ENCODE data around the gene RFFL. TPM values are rescaled to one million over a fixed set of nuclear protein-coding genes. Genes with fewer than 3 reads are reported as not detected.
"Not testable (repeated sequence)": the region's sequence is repeated elsewhere in the genome, so short reads cannot be mapped to it uniquely, and the experiment has no call there.

Gene RFFL
- total RNA-seq, 1 donor from 2014 or later = 8.5 TPM

DNA sequence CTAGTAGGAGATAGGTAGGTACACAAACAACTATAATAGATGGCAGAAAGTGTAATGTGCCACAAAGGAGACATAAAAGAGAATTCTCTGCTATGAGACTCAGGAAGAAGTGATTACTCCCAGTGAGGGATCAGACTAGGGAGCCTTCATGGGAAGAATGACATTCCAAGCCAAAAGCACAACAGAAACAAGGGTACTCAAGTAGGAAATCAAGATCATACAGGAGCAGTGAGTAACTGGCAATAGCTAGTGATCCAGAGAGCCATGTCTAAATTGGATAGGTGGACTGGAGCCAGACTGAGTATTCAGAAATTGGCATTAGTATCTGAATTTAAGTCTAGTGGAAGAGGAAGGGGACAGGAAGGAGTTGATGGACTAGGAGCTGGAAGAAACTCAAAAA lies 10.7 kb downstream of the RFFL start:
- no peak for ATAC-seq
- intact Hi-C loops (cut with micrococcal nuclease) = no loop called here
- no peak for DNase-seq

- no peak for DNase-seq
- intact Hi-C loops (cut with micrococcal nuclease) = no loop called here
- no peak for ATAC-seq
Observed at GRCh38 chr17:35052241-35052610, 11.3 kb downstream of the RFFL start.

GRCh38 chr17:35051579-35052240 lies 11.8 kb downstream of the RFFL start:
- intact Hi-C loops (cut with micrococcal nuclease) = no loop called here
- DNase-seq (no peak), ATAC-seq (peak; percentile 45)

DNA sequence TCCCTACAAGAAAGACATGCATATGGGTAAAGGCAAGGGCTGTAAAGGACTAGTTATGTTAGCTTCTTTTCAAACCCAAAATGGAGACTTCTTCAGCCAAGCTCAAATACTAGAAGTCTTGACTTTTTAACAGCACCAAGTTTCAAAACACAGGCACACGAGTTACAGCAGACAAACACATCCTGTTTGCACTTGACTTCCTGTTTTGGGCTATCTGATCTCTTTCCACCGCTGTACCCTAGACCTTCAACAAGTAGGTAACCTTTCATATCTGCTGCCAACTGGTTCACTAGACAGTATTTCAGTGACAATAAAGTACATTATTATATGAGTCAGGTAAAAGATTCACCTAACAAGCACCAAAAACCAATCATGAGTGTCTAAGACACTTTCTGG lies 12.3 kb downstream of the RFFL start:
- no peak for DNase-seq
- intact Hi-C loops (cut with micrococcal nuclease) = no loop called here
- peak; percentile 60 for ATAC-seq

GRCh38 chr17:35050170-35050569 lies 13.3 kb downstream of the RFFL start:
- DNase-seq (no peak), ATAC-seq (no peak)
- intact Hi-C loops (cut with micrococcal nuclease) = no loop called here

DNA sequence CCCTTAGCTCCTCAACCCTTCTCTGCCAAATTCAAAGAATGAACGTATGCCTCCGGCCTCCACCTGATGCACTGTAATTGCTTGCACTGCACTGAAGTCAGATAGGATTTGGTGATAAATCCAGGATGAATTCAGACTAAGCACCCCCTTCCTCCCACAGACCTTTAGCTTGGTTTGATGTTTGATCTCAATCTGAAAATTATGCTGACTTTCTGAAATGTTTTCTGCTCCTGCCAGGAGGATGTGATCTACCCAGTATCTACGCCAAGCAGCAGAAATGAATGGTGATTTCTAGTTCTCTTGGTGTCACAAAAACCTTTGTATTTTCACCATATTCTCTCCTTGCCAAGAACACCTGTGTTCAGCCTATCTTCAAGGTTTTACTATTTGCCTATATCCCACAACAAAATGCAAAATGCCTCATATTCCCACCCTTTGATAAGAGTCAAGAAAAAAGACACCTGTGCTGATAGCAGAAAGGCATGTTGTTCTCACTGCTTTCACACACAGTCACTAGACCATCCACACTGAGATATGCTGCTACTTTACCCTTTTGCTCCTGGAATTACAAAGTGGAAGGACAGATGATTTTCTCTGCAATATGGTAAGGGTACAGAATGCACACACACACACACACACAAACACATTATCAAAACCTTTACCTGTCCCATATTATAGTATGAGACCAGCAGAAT lies 14.7 kb downstream of the RFFL start:
- intact Hi-C loops (cut with micrococcal nuclease) = no loop called here
- ATAC-seq (no peak), DNase-seq (no peak)

DNA sequence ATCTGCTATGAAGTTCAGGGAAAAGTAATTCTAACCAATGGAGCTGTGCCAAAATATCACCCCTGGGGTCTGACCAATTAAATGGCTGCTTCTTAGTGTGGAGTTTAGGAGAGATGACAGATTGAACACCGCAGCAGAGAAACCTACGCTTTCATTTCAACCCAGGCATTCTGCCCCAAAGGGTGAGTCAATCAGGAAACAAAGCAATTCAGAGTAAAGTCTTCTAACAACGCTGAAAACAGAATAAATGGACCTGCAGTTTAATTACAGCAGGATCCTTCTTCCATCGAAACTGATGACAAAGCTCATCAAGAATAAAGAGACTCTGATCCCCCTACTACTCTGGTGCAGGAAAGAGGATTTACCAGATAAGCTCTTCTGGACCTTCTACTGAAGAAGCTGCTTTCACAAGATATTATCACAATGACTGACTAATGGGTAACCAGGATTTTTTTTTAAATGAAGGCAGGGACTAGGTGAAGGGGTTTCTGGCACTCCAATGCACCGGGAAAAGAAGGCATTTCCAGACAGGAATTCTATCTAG lies 16.7 kb downstream of the RFFL start:
- intact Hi-C loops (cut with micrococcal nuclease) = no loop called here
- ATAC-seq (no peak), DNase-seq (no peak)

GRCh38 chr17:35046245-35046644 lies 17.3 kb downstream of the RFFL start:
- intact Hi-C loops (cut with micrococcal nuclease) = no loop called here
- ATAC-seq = no peak
- no peak for DNase-seq

GRCh38 chr17:35045458-35045979 lies 18.0 kb downstream of the RFFL start:
- intact Hi-C loops (cut with micrococcal nuclease); DNase-seq; ATAC-seq: not testable (repeated sequence)

DNA sequence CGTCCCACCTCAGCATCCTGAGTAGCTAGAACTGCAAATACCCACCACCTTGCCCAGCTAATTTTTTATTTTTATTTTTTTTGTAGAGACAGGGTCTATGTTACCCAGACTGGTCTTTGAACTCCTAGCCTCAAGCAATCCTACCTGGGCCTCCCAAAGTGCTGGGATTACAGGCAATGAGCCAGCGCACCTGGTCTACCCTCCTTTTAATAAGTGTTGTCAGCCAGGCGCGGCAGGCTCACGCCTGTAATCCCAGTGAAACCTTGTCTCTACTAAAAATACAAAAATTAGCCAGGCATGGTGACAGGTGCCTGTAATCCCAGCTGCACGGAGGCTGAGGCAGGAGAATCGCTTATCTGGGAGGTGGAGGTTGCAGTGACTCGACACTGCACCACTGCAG lies 19.3 kb downstream of the RFFL start:
- ATAC-seq (no peak), DNase-seq (no peak)
- intact Hi-C loops (cut with micrococcal nuclease) = no loop called here

DNA sequence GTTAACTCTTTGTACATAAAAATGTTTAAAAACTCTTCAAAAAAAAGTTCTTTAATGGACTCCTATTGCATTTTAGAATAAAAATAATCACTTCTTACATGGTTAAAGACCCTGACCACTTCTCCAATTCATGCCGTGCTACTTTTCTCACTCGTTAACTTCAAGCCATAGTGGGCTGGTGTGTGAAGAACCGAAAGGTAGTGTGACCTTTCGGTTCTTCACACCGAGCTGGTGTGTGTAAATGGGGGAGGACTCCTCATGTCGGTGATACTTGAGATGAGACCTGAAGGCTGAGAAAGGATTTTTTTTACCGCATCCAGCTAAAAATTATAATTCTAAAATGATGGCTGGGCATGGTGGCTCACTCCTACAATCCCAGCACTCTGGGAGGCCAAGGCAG lies 22.1 kb downstream of the RFFL start:
- no peak for DNase-seq

GRCh38 chr17:35038453-35038852 lies 25.1 kb downstream of the RFFL start:
- DNase-seq (no peak), ATAC-seq (no peak)
- intact Hi-C loops (cut with micrococcal nuclease) = no loop called here

More for the DNA sequence above, 22.1 kb downstream of the RFFL start:
- ATAC-seq = no peak
- intact Hi-C loops (cut with micrococcal nuclease) = no loop called here

- DNase-seq (no peak), ATAC-seq (no peak)
- intact Hi-C loops (cut with micrococcal nuclease) = no loop called here
Observed at GRCh38 chr17:35030780-35031179, 32.7 kb downstream of the RFFL start.

DNA sequence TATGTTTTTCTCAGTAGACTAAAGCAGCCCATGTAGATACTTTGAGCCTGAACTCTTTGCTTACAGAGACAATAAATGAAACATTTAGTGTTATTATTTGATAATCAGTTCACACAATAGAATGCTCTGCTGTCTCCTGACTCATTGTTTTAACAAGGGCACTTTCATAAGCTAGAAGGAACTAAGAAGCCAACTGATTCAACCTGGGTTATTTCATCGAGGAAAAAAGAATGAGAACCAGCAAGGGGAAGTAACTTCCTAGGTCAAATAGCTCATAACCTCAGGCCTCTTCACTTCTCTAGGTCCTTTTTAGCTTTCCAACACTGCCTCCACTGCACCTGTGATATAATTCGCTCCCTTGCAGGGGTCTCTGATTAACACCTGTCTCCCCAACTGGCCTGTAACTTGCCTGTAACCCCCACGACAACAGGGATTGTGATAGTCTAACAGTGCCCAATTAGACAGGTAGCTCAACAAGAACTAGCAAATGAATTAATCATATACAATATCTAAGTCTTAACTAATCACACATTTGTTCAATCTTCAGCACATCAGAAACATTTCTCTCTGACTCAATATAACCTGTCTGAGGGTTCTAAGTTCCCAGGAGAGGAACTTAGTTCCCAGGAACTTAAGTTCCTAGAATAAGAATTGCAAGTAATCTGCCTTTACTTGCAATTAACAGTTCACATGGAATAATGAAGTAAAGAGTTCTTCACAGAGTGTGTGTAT lies 34.8 kb downstream of the RFFL start:
- ATAC-seq = no peak
- intact Hi-C loops (cut with micrococcal nuclease) = no loop called here
- no peak for DNase-seq

DNA sequence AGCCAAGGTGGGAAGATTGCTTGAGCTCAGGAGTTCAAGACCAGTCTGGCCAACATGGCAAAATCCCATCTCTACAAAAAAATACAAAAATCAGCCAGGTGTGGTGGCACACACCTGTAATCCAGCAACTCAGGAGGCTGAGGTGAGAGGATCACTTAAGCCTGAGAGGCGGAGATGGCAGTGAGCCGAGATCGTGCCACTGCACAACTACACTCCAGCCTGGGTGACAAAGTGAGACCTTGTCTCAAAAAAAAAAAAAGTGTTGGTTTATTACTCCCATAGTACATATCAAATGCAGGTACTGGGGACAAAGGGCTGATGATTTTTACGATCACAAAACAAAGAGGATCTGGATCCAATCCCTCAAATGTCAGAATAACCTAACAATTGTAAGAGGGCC lies 35.4 kb downstream of the RFFL start:
- ATAC-seq; intact Hi-C loops (cut with micrococcal nuclease); DNase-seq: not testable (repeated sequence)

DNA sequence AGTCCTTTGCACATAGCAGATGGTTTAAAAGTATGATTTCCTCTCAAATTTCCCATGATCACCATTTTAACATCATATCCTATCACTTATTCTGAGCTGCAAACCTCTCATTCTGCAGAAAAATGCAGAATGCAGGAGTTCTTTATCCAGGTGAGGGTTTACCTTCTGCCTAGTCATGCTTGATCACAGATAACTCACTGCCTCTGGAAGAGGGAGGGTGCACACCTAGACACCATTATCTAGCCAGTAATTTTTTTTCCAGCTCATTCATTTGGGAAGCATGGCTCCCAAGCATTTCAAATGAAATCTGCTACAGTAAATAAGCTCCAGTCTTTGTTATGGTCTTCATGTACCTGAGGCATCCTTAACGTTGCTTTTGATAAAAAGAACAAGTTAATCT lies 38.0 kb downstream of the RFFL start:
- intact Hi-C loops (cut with micrococcal nuclease) = no loop called here
- no peak for DNase-seq
- no peak for ATAC-seq

DNA sequence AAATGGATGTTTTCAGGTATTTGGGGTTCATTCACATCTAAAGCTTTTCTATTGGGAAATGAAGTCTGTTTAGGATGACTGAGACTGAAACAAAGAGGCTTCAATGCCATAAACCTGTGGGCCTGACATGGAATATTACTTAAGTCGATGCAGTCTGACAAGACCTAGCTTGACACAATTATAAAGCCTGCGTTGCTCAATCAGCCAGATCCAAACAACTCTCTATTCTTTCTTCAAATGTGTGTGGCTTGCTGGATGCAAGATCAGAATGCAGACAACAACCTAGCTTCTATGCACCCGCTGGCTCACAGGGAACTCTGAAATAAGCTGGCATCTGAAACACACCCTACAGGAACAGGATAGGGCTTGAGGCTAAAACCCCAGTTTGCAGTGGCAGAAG lies 40.0 kb downstream of the RFFL start:
- intact Hi-C loops (cut with micrococcal nuclease) = no loop called here
- no peak for ATAC-seq
- DNase-seq = no peak

GRCh38 chr17:35022536-35023063 lies 40.9 kb downstream of the RFFL start:
- intact Hi-C loops (cut with micrococcal nuclease) = no loop called here
- ATAC-seq = peak; percentile 93
- peak; percentile 73 for DNase-seq

DNA sequence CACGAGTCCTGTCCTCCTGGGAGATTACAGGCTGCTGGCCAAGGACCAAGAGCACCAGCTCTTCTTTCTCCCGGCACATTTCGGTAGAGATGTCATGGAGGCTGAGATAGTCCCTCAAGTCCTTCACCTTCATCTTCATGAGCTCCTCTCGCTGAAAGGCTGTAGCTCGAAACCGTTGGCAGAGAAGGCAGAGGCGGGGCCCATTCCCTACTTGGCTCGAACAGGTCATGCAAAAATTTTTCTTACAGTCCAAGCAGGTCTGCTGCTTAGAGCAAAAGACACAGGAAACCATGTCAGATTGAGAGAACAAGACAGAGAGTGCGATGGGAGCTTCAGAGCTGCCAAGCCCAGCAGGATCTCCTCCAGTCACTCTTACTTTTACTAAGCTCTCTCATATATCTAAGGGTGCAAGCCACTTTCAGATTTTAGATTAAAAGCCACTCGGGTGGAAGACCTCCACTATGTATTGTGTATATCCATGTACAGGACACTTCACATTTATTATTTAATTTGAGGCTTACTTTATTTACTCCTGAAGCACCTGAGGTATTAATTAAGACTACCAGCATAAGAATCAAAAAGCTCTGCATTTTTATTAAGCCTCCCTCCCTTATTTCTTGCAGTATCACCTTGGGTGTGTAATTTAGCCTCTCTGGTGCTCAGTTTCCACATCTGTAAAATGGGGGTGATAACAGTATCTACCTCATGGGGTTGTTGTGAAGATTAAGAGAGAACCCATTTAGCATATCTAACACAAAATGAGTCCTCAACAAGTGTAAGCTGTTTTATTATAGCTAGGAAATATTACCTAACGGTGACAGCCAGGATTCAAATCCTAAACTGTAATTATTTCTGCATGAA lies 41.8 kb downstream of the RFFL start:
- DNase-seq (no peak), ATAC-seq (no peak)
- intact Hi-C loops (cut with micrococcal nuclease) = no loop called here

All from left ventricle myocardium superior (tissue), 1 donor.